Measurements from ENCODE around the gene PTPRF.

The PTPRF gene

GRCh38 chr1:43507296-43508295 lies 23.1 kb upstream of the PTPRF start:
- no peak for TF ChIP-seq CTCF (IDR thresholded peaks at IDR 0.05; ENCODE audit: low read depth, low read length)
- H3K4me3 ChIP-seq (ENCODE audit: low read depth, low read length), result no peak overlapping the region

GRCh38 chr1:43509007-43509739 lies 21.5 kb upstream of the PTPRF start:
- TF ChIP-seq CTCF (IDR thresholded peaks at IDR 0.05; ENCODE audit: low read depth, low read length), result no peak
- H3K4me3 ChIP-seq (ENCODE audit: low read depth, low read length), result no peak overlapping the region

GRCh38 chr1:43509740-43510375 lies 20.8 kb upstream of the PTPRF start:
- no peak overlapping the region for H3K4me3 ChIP-seq (ENCODE audit: low read depth, low read length)
- TF ChIP-seq CTCF (IDR thresholded peaks at IDR 0.05; ENCODE audit: low read depth, low read length), result no peak

GRCh38 chr1:43510621-43511020 lies 20.1 kb upstream of the PTPRF start:
- no peak overlapping the region for H3K4me3 ChIP-seq (ENCODE audit: low read depth, low read length)

GRCh38 chr1:43511394-43511793 lies 19.3 kb upstream of the PTPRF start:
- no peak for TF ChIP-seq CTCF (IDR thresholded peaks at IDR 0.05; ENCODE audit: low read depth, low read length)
- no peak overlapping the region for H3K4me3 ChIP-seq (ENCODE audit: low read depth, low read length)

More at GRCh38 chr1:43510621-43511020, 20.1 kb upstream of the PTPRF start:
- no peak for TF ChIP-seq CTCF (IDR thresholded peaks at IDR 0.05; ENCODE audit: low read depth, low read length)

GRCh38 chr1:43512133-43512532 lies 18.6 kb upstream of the PTPRF start:
- no peak overlapping the region for H3K4me3 ChIP-seq (ENCODE audit: low read depth, low read length)
- no peak for TF ChIP-seq CTCF (IDR thresholded peaks at IDR 0.05; ENCODE audit: low read depth, low read length)

Measured in WI38 (cell line).